Stimulated activated CD4-positive, alpha-beta T cell treated with anti-CD3 and anti-CD28 coated beads, Interleukin-15, amount 100 ng/mL, for 24 hours (primary cell): ENCODE results near the gene RPS23.
"Not testable (repeated sequence)": the region's sequence is repeated elsewhere in the genome, so short reads cannot be mapped to it uniquely, and the experiment has no call there.

Experiments
- DNase-seq: peaks from one replicate; pipeline ENCODE4 v3.0.0-alpha.2; 2020

The RPS23 gene

DNA sequence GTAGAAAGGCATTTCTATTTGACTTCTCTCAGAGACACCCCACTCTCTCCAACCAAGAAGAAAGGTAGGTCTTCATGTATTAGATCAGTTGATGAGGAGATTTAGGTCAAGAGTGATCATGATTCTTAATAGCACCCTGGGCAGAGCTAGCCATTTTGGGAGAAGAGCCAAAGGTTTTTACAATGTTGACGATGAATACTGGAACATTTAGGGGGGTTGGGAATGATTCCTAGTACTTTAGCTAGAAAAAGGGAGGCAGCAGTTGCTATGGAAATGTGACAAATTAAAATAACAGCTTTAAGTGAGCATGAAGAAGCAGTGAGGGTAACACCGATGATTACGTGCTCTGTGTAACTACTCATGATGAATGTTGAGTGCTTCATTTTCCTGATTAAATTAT lies 9.5 kb upstream of the RPS23 start:
- no peak for DNase-seq

DNA sequence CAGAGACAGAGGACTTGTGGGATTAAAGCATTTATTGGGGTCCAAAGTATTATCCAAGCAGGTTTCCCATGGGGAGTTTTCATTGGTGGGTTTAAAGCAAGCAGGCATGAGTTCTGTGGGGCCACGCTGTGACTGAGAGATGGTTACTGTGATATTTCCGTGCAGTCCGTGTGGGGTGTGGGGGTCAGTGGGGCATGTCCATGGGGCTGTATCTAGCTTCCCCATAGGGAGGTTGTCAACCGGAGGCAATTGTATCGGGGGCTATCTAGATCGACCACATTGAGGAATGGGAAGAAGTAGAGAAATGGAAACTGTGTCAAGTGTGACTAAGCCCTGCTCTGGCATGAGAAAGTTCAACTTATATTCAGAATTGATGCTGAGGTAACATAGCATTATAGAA lies 7.1 kb upstream of the RPS23 start:
- no peak for DNase-seq

DNA sequence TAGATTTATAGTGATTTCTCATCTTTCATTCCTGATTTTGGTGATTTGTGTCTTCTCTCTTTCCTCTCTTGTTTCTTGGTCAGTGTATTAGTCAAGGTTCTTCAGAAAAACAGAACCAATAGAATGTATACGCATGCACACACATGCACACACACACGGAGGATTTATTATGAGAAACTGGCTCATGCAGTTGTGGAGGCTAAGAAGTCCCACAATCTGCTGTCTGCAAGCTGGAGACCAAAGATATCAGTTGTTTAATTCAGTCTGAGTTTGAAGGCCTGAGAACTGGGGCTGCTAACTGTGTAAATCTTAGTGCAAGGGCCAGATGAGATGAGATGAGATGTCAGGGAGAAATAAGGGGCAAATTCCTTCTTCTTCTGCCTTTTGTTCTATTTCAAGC lies 5.7 kb upstream of the RPS23 start:
- DNase-seq = no peak

DNA sequence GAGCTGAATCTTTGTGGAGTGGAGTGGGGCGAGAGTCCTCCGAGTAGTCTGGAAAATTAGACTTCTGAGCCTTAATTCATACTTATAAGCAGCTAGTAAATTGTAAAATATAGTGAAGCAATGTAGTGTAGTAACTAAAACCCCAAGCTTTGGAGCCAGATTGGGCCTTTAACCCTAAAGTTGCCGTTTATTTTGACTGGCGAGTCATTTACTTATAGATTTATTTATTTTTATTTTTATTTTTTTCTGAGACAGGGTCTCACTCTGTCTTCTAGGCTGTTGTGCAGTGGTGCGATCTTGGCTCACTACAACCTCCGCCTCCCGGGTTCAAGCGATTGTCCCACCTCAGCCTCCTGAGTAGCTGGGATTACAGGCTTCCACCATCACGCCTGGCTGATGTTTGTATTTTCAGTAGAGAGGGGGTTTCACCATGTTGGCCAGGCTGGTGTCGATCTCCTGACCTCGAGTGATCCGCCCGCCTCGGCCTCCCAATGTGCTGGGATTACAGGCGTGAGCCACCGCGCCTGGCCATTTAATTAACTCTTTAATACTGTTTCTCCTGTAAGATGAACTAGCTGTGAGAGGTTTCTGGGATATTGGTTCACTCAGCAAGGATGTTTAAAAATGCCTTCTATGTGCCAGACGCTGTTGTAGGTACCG lies 687 bp upstream of the RPS23 start:
- DNase-seq = no peak

- no peak for DNase-seq
Observed at GRCh38 chr5:82277613-82277986, 554 bp downstream of the RPS23 start.

DNA sequence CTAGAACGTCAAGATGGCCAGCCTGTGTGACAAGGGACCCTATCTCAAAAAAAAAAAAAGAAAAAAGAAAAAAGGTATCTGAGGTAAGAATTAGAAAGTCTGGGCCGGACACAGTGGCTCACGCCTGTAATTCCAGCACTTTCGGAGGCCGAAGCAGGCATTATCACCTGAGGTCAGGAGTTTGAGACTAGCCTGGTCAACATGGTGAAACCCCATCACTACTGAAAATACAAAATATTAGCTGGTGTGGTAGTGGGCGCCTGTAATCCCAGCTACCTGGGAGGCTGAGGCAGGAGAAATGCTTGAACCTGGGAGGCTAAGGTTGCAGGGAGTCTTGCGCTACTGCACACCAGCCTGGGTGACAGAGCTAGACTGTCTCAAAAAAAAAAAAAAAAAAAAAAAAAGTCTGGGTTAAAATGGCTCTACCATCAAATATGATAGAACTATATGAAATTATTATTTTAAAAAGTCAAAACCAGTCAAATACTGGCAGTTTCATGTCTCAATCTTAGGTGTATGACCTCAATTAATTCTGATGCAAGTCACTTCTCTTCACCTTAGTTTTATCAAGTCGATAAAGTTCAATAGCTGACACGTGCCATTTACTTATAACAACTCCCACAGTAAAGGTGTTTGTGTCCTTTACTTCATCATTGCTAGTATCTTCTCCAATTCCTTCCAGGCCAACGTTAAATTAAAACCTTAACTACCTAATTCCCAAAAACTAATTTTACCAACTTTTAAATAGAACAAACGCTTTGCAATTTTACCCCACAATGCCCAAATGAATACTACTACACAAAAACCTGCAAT lies 1.1 kb downstream of the RPS23 start:
- peak; percentile 22 for DNase-seq

DNA sequence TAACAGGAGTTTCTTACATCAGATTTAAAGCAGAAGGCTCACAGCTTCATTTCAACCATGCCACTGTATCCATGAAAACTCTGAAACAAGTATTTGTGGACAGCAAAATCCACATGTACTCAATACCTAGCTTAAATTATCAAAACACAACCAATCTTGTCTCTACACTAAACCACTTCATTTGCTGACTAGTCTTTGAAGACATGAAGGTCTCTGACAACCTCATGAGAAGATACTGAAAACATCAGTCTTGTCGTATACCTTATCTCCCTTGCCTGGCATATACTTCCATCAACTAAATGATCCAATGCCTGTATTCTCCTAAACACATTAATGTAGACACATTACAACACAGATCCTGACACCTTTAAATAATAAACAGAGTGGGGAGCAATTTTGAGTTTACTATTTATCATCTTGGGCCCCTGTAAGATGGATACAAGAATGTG lies 2.9 kb downstream of the RPS23 start:
- DNase-seq = no peak

- peak; percentile 43 for DNase-seq
Observed at GRCh38 chr5:82274343-82275211, 3.6 kb downstream of the RPS23 start.

- DNase-seq = not testable (repeated sequence)
Observed at GRCh38 chr5:82273426-82273825, 4.7 kb downstream of the RPS23 start.

DNA sequence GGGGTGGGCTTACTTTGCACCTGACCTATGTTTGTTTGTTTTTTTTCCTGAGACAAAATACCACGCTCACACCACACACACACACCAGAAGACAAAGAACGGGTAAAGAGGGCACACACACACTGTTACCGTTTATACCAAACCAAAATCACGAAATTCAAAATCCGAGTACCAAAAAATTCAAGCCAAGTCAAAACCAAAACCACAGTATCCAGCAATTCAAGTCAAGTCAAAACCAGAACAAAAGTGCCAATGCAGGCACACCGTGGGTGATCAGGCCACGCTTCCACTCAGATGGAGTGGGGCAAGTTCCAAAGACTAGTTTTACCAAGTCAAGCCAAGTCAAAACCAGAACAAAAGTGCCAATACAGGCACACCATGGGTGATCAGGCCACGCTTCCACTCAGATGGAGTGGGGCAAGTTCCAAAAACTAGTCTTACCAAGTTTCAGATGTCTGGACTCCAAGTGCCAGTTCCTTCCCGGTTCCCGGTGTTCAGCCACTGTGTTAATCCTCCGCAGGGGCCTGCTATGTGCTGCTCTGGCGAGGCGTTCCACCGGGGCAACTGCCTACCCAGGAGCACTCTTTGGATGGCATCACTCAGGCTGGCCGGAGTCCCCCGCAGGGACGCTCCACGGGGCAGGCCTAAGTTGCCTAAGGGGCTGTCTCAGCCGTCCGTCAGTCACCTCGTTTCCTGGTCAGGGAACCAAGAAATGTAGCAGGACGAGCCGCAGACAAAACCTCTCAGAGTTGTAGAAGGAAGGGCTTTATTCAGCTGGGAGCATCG lies 5.4 kb downstream of the RPS23 start:
- DNase-seq = peak; percentile 35

GRCh38 chr5:82269363-82269762 lies 8.8 kb downstream of the RPS23 start:
- not testable (repeated sequence) for DNase-seq

- not testable (repeated sequence) for DNase-seq
Observed at GRCh38 chr5:82267297-82267933, 10.7 kb downstream of the RPS23 start.

GRCh38 chr5:82265047-82265446 lies 13.1 kb downstream of the RPS23 start:
- no peak for DNase-seq

- DNase-seq = no peak
Observed at GRCh38 chr5:82259172-82259800, 18.9 kb downstream of the RPS23 start.

GRCh38 chr5:82257729-82258128 lies 20.4 kb downstream of the RPS23 start:
- DNase-seq = no peak

DNA sequence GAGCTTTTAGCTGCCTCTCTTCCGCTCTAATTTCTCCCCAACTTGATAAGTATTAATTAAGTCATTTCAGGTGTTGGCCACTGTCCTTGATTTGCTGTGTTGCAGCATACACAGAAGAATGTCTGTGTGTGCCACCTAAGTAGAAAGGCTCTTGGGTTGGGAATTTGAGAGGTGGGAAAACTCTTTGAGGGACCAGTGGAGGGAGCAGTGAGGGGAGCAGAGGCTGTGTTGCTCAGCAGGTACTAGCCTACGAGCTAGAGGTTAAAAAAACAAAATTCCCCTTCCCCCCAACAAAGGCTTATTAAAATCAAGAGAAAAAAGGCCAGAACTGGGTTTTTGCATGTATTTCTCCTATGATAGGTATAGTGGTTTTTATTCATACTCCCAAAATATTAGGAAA lies 20.9 kb downstream of the RPS23 start:
- no peak for DNase-seq

GRCh38 chr5:82255844-82256243 lies 22.3 kb downstream of the RPS23 start:
- no peak for DNase-seq

DNA sequence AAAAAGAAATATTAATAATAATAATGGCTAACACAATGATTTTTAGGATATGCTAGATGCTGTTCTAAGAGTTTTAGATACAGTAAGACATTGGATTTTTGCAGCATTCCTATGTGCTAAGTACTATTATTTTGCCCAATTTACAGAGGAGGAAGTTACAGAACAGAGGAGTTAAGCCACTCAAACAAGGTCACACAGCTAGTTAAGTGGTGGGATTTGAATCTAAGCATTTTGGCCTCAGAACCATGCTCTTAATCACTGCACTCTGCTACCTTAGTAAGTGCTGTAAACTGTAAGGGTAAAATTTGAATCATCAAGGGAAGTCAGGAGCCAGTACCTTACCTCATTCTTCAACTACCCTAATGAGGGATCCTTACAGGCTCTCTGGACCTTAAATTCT lies 25.4 kb downstream of the RPS23 start:
- DNase-seq = no peak

- DNase-seq = no peak
Observed at GRCh38 chr5:82246960-82247574, 31.1 kb downstream of the RPS23 start.

- DNase-seq = no peak
Observed at GRCh38 chr5:82244854-82245635, 33.1 kb downstream of the RPS23 start.
